Measurements from ENCODE around the gene SMAD3. TPM values are rescaled to one million over a fixed set of nuclear protein-coding genes. Genes with fewer than 3 reads are reported as not detected.

Gene SMAD3
- total and polyA plus RNA-seq, 2 of the 8 experiments (the other 6 are each of a cell fraction or from before 2014, with no cell fraction given) = 10.1 to 12.4 TPM

DNA sequence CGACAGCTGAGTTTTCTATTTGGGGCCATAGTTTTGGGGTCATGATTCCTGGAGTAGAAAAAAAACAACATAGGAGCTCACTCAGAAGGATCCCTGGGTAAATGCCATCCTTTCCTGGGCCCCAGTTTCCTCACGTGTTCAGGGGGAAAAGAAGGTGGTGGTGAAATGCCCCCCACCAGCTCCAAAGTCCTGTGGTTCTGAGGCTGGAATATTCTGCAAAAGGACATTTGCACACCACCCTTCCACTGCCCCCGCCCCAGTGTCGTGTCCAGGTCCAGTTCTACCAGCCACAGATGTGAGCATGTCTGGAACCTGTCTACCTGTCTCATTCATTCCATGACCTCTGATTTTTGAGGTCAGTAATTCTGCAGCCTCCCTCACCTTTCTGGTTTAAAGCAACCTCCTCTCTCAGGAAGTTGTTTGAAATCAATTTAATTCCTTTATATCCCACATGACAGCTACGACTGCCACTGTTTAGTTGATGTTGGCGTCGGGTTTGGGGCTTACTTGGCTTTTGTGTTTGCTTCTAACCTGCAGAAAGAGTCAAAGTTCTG lies 82.1 kb downstream of the SMAD3 start:
- Histone ChIP-seq H3K4me1 (replicated peaks in 1 of 4; ENCODE audit: control insufficient read depth in 3 of 4, insufficient read depth in 4 of 4, low read length in 3 of 4) (peaks cover 25 to 47% (median 32%) of the 10 kb centered on the region in 4 experiments), H2BK120ac (replicated peaks; ENCODE audit: low read depth, low read length) (no peak overlapping the region), H3K18ac (ENCODE audit: extremely low read depth, low read length) (no peak overlapping the region; the same call in 1 of the 2 replicates), H3K4ac (replicated peaks; ENCODE audit: insufficient read length, low read depth, low read length) (no peak overlapping the region), H3K14ac (ENCODE audit: insufficient read length) (no peak overlapping the region), H3K23ac (ENCODE audit: insufficient read length) (no peak overlapping the region), H4K5ac (ENCODE audit: insufficient read length, low read depth, low read length) (no peak overlapping the region), H3K36me3 (ENCODE audit: control insufficient read depth in 2 of 4, insufficient read depth in 4 of 4, low read length in 3 of 4) (no peaks in the 10 kb centered on the region), H2BK12ac (ENCODE audit: low read depth, low read length) (0 out of 2 replicates have a peak overlapping the region, but pooled peaks have one; percentile 9), H3K4me3 (ENCODE audit: extremely low read depth in 1 of 4, insufficient read depth in 2 of 4, low read depth in 3 of 4, low read length in 4 of 4) (no peak overlapping the region), H3K79me1 (ENCODE audit: low read depth, low read length) (no peaks in the 10 kb centered on the region), H2BK5ac (ENCODE audit: low read depth, low read length) (peak overlapping the region; percentile 19; the same call in 1 of the 2 replicates), H3K79me2 (ENCODE audit: control insufficient read depth in 1 of 2, insufficient read depth in 2 of 2, low read length in 2 of 2) (peaks cover 0 to 3% of the 10 kb centered on the region in 2 experiments; a peak in 2 of 4 replicates), H3K56ac (replicated peaks; ENCODE audit: insufficient read length, low read depth, low read length) (no peak overlapping the region), H3K27me3 (replicated peaks in 1 of 4; ENCODE audit: control insufficient read depth in 3 of 4, extremely low read depth in 1 of 4, insufficient read depth in 3 of 4, low read length in 3 of 4) (no peaks in the 10 kb centered on the region; a peak in 3 of 7 replicates), H2BK15ac (ENCODE audit: low read length) (0 out of 2 replicates have a peak overlapping the region, but pooled peaks have one; percentile 55), H4K8ac (ENCODE audit: extremely low read depth, insufficient read depth, low read length) (no peak overlapping the region), H2BK20ac (ENCODE audit: low read length) (peak overlapping the region; percentile 15; the same call in 1 of the 2 replicates), H2AFZ (ENCODE audit: low read length) (no peak overlapping the region), H2AK5ac (ENCODE audit: low read depth, low read length) (no peak overlapping the region), H4K91ac (replicated peaks; ENCODE audit: insufficient read length, low read length) (no peak overlapping the region), H3K27ac (ENCODE audit: low read depth, low read length) (no peak overlapping the region), H3K4me2 (ENCODE audit: insufficient read depth in 1 of 2, low read depth in 2 of 2, low read length in 2 of 2) (no peak overlapping the region), H3K23me2 (ENCODE audit: low read depth, low read length) (no peaks in the 10 kb centered on the region), H3K9me3 (ENCODE audit: insufficient read depth in 2 of 2, low read depth in 1 of 2, low read length in 1 of 2) (no peaks in the 10 kb centered on the region), H4K20me1 (replicated peaks in 1 of 2; ENCODE audit: control insufficient read depth in 1 of 2, insufficient read depth in 2 of 2, low read length in 2 of 2) (no peaks in the 10 kb centered on the region), H3K9ac (replicated peaks in 1 of 4; ENCODE audit: extremely low read depth in 1 of 4, low read depth in 3 of 4, low read length in 3 of 4) (no peak overlapping the region)
- POLR2A ChIA-PET (ENCODE audit: partially characterized antibody) = interaction anchor here (1.0 kb wide), 1 partner anchor 28 kb away, joined by 3 read pairs; no protein-coding TSS in a partner anchor
- DNase-seq (ENCODE audit: low read depth in 1 of 2, low spot score in 2 of 2) (no peak), FAIRE-seq (no peak)
- CTCF ChIA-PET (ENCODE audit: partially characterized antibody) = interaction anchor here (0.6 to 1.5 kb wide), 4 partner anchors 17 to 343 kb away, joined by 3 read pairs; no protein-coding TSS in a partner anchor
- TF ChIP-seq RNF2 (IDR thresholded peaks at IDR 0.05; ENCODE audit: borderline replicate concordance, low read depth, low read length, missing control alignments, poor library complexity, severe bottlenecking) (no peak), CEBPB (IDR thresholded peaks at IDR 0.05; ENCODE audit: low read depth, low read length) (no peak), CBX8 (IDR thresholded peaks at IDR 0.05; ENCODE audit: borderline replicate concordance, low read depth, low read length) (no peak)
- WGBS, 2 experiments (ENCODE audit: extremely low coverage in 1 of 2, insufficient coverage in 1 of 2, insufficient read length in 1 of 2, insufficient replicate concordance in 2 of 2, low coverage in 1 of 2, low lambda C conversion rate in 2 of 2, missing lambda C conversion rate in 1 of 2) = 88% methylated on average over 7 of the region's 7 CpGs; no CpG with 5 or more reads in 1 of the 2 experiments

Measured in H1 (cell line).